ENCODE measurements around the gene CENPK.
"Not testable (repeated sequence)": the region's sequence is repeated elsewhere in the genome, so short reads cannot be mapped to it uniquely, and the experiment has no call there.

Gene CENPK

GRCh38 chr5:65562731-65563701 is at the start of gene CENPK, which contains the start of gene PPWD1:
Gene CENPK, minus strand, starts transcription at chr5:65563168. Its CDS starts 8,261 bp downstream, at chr5:65554907.
Gene PPWD1, plus strand, starts transcription at chr5:65563296. Its CDS starts 15 bp downstream, at chr5:65563311.
- peaks cover 32 to 47% (median 38%) of the 10 kb centered on the region in 10 experiments for H3K4me1 ChIP-seq
- no peaks in the 10 kb centered on the region for H3K9me3 ChIP-seq (replicated peaks in 1 of 11)
- H4K20me1 ChIP-seq = peaks cover 0 to 6% (median 0%) of the 10 kb centered on the region in 11 experiments; a peak in 1 of 22 replicates
- no peaks in the 10 kb centered on the region for H3K27me3 ChIP-seq
- peak within 1 kb of the TSS; percentile 73 to 92 (median 88) for H3K27ac ChIP-seq
- H3K9ac ChIP-seq = peak within 1 kb of the TSS; percentile 86 to 92 (median 90)
- H3K4me2 ChIP-seq = peak within 1 kb of the TSS; percentile 84 to 93 (median 90)
- peaks cover 5 to 63% (median 16%) of the 10 kb centered on the region in 11 experiments; a peak in 18 of 22 replicates for H3K36me3 ChIP-seq
- no peak for TF ChIP-seq Cebpa-rat (IDR thresholded peaks at IDR 0.05)
- H3K4me3 ChIP-seq = peak within 1 kb of the TSS; percentile 81 to 88 (median 83)

GRCh38 chr5:65612298-65612907 is 49.4 kb upstream of the CENPK start:
- H3K27ac ChIP-seq = no peak overlapping the region
- peaks cover 73 to 100% (median 92%) of the 10 kb centered on the region in 11 experiments for H3K36me3 ChIP-seq
- H3K9ac ChIP-seq = no peak overlapping the region
- H3K9me3 ChIP-seq (replicated peaks in 1 of 11) = no peaks in the 10 kb centered on the region
- no peaks in the 10 kb centered on the region for H3K4me1 ChIP-seq
- H4K20me1 ChIP-seq = peaks cover 0 to 15% (median 0%) of the 10 kb centered on the region in 11 experiments; a peak in 6 of 22 replicates
- H3K4me2 ChIP-seq = no peak overlapping the region
- H3K27me3 ChIP-seq = no peaks in the 10 kb centered on the region
- no peak overlapping the region for H3K4me3 ChIP-seq
- peak in 1 of 11 experiments; percentile 50; a peak in 2 of 22 replicates for TF ChIP-seq Cebpa-rat (IDR thresholded peaks at IDR 0.05)

- TF ChIP-seq Cebpa-rat (IDR thresholded peaks at IDR 0.05) = no peak
- Histone ChIP-seq H3K36me3 (peaks cover 76 to 100% (median 93%) of the 10 kb centered on the region in 11 experiments), H3K4me2 (no peak overlapping the region), H3K27me3 (no peaks in the 10 kb centered on the region), H3K27ac (no peak overlapping the region), H3K9ac (no peak overlapping the region), H3K9me3 (replicated peaks in 1 of 11) (no peaks in the 10 kb centered on the region), H3K4me3 (no peak overlapping the region), H3K4me1 (no peaks in the 10 kb centered on the region), H4K20me1 (peaks cover 0 to 9% (median 0%) of the 10 kb centered on the region in 11 experiments; a peak in 6 of 22 replicates)
Observed at GRCh38 chr5:65611524-65611923, 48.6 kb upstream of the CENPK start.

GRCh38 chr5:65601761-65602160 is 38.8 kb upstream of the CENPK start:
- peaks cover 86 to 100% (median 98%) of the 10 kb centered on the region in 11 experiments for H3K36me3 ChIP-seq
- not testable (repeated sequence) for H3K27me3 ChIP-seq, H3K4me2 ChIP-seq, H4K20me1 ChIP-seq, H3K9ac ChIP-seq
- H3K4me1 ChIP-seq = peaks cover 0 to 13% (median 0%) of the 10 kb centered on the region in 10 experiments; a peak in 1 of 20 replicates
- peak overlapping the region in 2 of 11 experiments; percentile 42 to 49; a peak in 3 of 22 replicates for H3K27ac ChIP-seq
- H3K4me3 ChIP-seq = peak overlapping the region in 1 of 10 experiments; percentile 13; a peak in 1 of 20 replicates
- H3K9me3 ChIP-seq (replicated peaks in 1 of 11) = peaks cover 25 to 40% (median 31%) of the 10 kb centered on the region in 11 experiments

GRCh38 chr5:65588694-65589093 is 25.7 kb upstream of the CENPK start:
- H4K20me1 ChIP-seq = peaks cover 0 to 9% (median 0%) of the 10 kb centered on the region in 11 experiments; a peak in 2 of 22 replicates
- no peak overlapping the region for H3K27ac ChIP-seq
- H3K36me3 ChIP-seq = peaks cover 71 to 100% (median 91%) of the 10 kb centered on the region in 11 experiments
- no peaks in the 10 kb centered on the region for H3K9me3 ChIP-seq (replicated peaks in 1 of 11)
- no peak overlapping the region for H3K4me3 ChIP-seq
- no peaks in the 10 kb centered on the region for H3K4me1 ChIP-seq
- no peak overlapping the region for H3K9ac ChIP-seq
- TF ChIP-seq Cebpa-rat (IDR thresholded peaks at IDR 0.05) = no peak
- H3K27me3 ChIP-seq = no peaks in the 10 kb centered on the region
- H3K4me2 ChIP-seq = no peak overlapping the region

GRCh38 chr5:65577141-65577540 is 14.2 kb upstream of the CENPK start:
- Histone ChIP-seq H3K4me3 (no peak overlapping the region), H3K27me3 (no peaks in the 10 kb centered on the region), H3K9me3 (replicated peaks in 1 of 11) (no peaks in the 10 kb centered on the region), H3K9ac (no peak overlapping the region), H3K4me1 (peaks cover 0 to 14% (median 5%) of the 10 kb centered on the region in 10 experiments; a peak in 9 of 20 replicates), H3K27ac (no peak overlapping the region), H3K4me2 (peak overlapping the region in 4 of 11 experiments; percentile 10 to 22 (median 17); a peak in 4 of 22 replicates), H4K20me1 (peaks cover 0 to 20% (median 5%) of the 10 kb centered on the region in 11 experiments; a peak in 5 of 22 replicates), H3K36me3 (peaks cover 59 to 99% (median 83%) of the 10 kb centered on the region in 11 experiments)
- TF ChIP-seq Cebpa-rat (IDR thresholded peaks at IDR 0.05) = no peak

GRCh38 chr5:65570598-65571226 is 7.7 kb upstream of the CENPK start:
- Histone ChIP-seq H4K20me1 (peaks cover 0 to 17% (median 0%) of the 10 kb centered on the region in 11 experiments; a peak in 5 of 22 replicates), H3K9ac (no peak overlapping the region), H3K36me3 (peaks cover 40 to 99% (median 60%) of the 10 kb centered on the region in 11 experiments), H3K4me1 (peaks cover 0 to 10% (median 5%) of the 10 kb centered on the region in 10 experiments; a peak in 9 of 20 replicates), H3K4me2 (no peak overlapping the region), H3K27ac (no peak overlapping the region), H3K27me3 (no peaks in the 10 kb centered on the region), H3K9me3 (replicated peaks in 1 of 11) (no peaks in the 10 kb centered on the region), H3K4me3 (no peak overlapping the region)
- TF ChIP-seq Cebpa-rat (IDR thresholded peaks at IDR 0.05) = no peak

- Histone ChIP-seq H4K20me1 (peaks cover 0 to 8% (median 0%) of the 10 kb centered on the region in 11 experiments; a peak in 3 of 22 replicates), H3K27me3 (no peaks in the 10 kb centered on the region)
- TF ChIP-seq Cebpa-rat (IDR thresholded peaks at IDR 0.05) = no peak
Observed at GRCh38 chr5:65566505-65566904, 3.5 kb upstream of the CENPK start.

More at GRCh38 chr5:65566505-65566904, 3.5 kb upstream of the CENPK start:
- Histone ChIP-seq H3K4me2 (peak overlapping the region in 3 of 11 experiments; percentile 4 to 32 (median 8); a peak in 4 of 22 replicates), H3K9me3 (replicated peaks in 1 of 11) (no peaks in the 10 kb centered on the region), H3K4me3 (no peak overlapping the region), H3K27ac (no peak overlapping the region), H3K9ac (no peak overlapping the region), H3K4me1 (peaks cover 27 to 37% (median 30%) of the 10 kb centered on the region in 10 experiments), H3K36me3 (peaks cover 13 to 62% (median 28%) of the 10 kb centered on the region in 11 experiments; a peak in 21 of 22 replicates)
